HepG2 (cell line): ENCODE measurements around the gene SPHK1. TPM values are rescaled to one million over a fixed set of nuclear protein-coding genes. Genes with fewer than 3 reads are reported as not detected.

Experiments
- ATF4 ChIP-seq, 2 experiments: fragments of 450-650 bp in 1 of 2; sonication (generic) in 1 of 2; formaldehyde crosslinking; IDR thresholded peaks; 2 replicates each; pipeline versions ENCODE4 v1.5.0 to v1.8.0; 2020 to 2022; ENCODE audit warnings: mild to moderate bottlenecking in 1 of 2, missing genetic modification reagents in 1 of 2
- BORCS8-MEF2B ChIP-seq: sonication (generic); formaldehyde crosslinking; IDR thresholded peaks from 2 replicates; pipeline ENCODE4 v1.8.0; 2022; ENCODE audit warnings: mild to moderate bottlenecking, missing genetic modification reagents
- FOXA3 ChIP-seq: IDR thresholded peaks from 2 replicates; pipeline ENCODE4 v1.6.1; 2016; ENCODE audit warnings: missing genetic modification reagents, missing compliant biosample characterization
- GABPB1 ChIP-seq: IDR thresholded peaks from 2 replicates; pipeline ENCODE4 v1.6.1; 2016; ENCODE audit warnings: mild to moderate bottlenecking, missing genetic modification reagents, moderate library complexity, missing compliant biosample characterization
- GRHL1 ChIP-seq: sonication (generic); formaldehyde crosslinking; conservative IDR thresholded peaks from 2 replicates; pipeline ENCODE4 v1.8.0; 2022; ENCODE audit warnings: missing genetic modification reagents
- KDM4B ChIP-seq: sonication (generic); formaldehyde crosslinking; IDR thresholded peaks from 2 replicates; pipeline ENCODE4 v1.4.0; 2020; ENCODE audit warnings: missing genetic modification reagents
- MAX ChIP-seq: IDR thresholded peaks from 2 replicates; pipeline ENCODE4 v1.6.1; 2012; ENCODE audit warnings: inconsistent platforms
- MED8 ChIP-seq: sonication (generic); formaldehyde crosslinking; IDR thresholded peaks from 2 replicates; pipeline ENCODE4 v1.8.1; 2023; ENCODE audit warnings: mild to moderate bottlenecking, missing genetic modification reagents; ENCODE audit not compliant: insufficient replicate concordance
- MLX ChIP-seq: IDR thresholded peaks from 2 replicates; pipeline ENCODE4 v1.6.1; 2016
- NCOA2 ChIP-seq: sonication (generic); formaldehyde crosslinking; IDR thresholded peaks from 2 replicates; pipeline ENCODE4 v1.8.0; 2022; ENCODE audit warnings: inconsistent platforms
- SAP130 ChIP-seq: IDR thresholded peaks from 2 replicates; pipeline ENCODE4 v1.6.1; 2016; ENCODE audit warnings: low read depth
- TEAD3 ChIP-seq: optimal IDR thresholded peaks from 2 replicates; pipeline ENCODE3; 2016; ENCODE audit warnings: borderline replicate concordance
- ZBTB4 ChIP-seq: sonication (generic); formaldehyde crosslinking; IDR thresholded peaks from 2 replicates; pipeline ENCODE4 v1.4.0; 2020; ENCODE audit warnings: missing genetic modification reagents, mild to moderate bottlenecking, borderline replicate concordance
- ZFAT ChIP-seq: sonication (generic); formaldehyde crosslinking; conservative IDR thresholded peaks from 2 replicates; pipeline ENCODE4 v1.8.1; 2023; ENCODE audit warnings: missing genetic modification reagents, inconsistent platforms
- ZIK1 ChIP-seq: sonication (generic); formaldehyde crosslinking; IDR thresholded peaks from 2 replicates; pipeline ENCODE4 v1.5.0; 2020; ENCODE audit warnings: mild to moderate bottlenecking, low read depth, missing genetic modification reagents, borderline replicate concordance
- ZNF160 ChIP-seq: sonication (generic); formaldehyde crosslinking; IDR thresholded peaks from 2 replicates; pipeline ENCODE4 v1.8.0; 2022; ENCODE audit warnings: mild to moderate bottlenecking, inconsistent platforms, missing genetic modification reagents
- ZNF256 ChIP-seq: sonication (generic); formaldehyde crosslinking; conservative IDR thresholded peaks from 2 replicates; pipeline ENCODE4 v1.4.0; 2020; ENCODE audit warnings: missing genetic modification reagents
- ZNF768 ChIP-seq: sonication (generic); formaldehyde crosslinking; IDR thresholded peaks from 2 replicates; pipeline ENCODE4 v1.4.0; 2020; ENCODE audit warnings: missing genetic modification reagents
- ZNF770 ChIP-seq: sonication (generic); formaldehyde crosslinking; IDR thresholded peaks from 2 replicates; pipeline ENCODE4 v1.5.0; 2020; ENCODE audit warnings: mild to moderate bottlenecking, missing genetic modification reagents
- ZNF816 ChIP-seq: sonication (generic); formaldehyde crosslinking; IDR thresholded peaks from 2 replicates; pipeline ENCODE4 v1.8.0; 2022; ENCODE audit warnings: missing genetic modification reagents, mild to moderate bottlenecking, borderline replicate concordance
- polyA plus RNA-seq, 8 experiments: library from polyadenylated mRNA; depleted of rRNA in 3 of 8; stranded (reverse) in 7 of 8; unstranded in 1 of 8; fragments of >200 nt; fragmentation: Illumina TruSeq in 4 of 8; extraction: Trizol in 4 of 8; gene quantifications; 2 replicates each; pipeline versions ENCODE4 v1.2.1 to v1.2.3, GENCODE V29; 2011 to 2016; ENCODE audit warnings: low read depth in 4 of 8, missing spikeins in 1 of 8, mixed read lengths in 1 of 8; ENCODE audit not compliant: insufficient read depth in 1 of 8
- total RNA-seq, 5 experiments: library from RNA; depleted of rRNA; stranded (reverse); fragments of >200 nt; fragmentation: Illumina TruSeq; extraction: Trizol; gene quantifications; 2 replicates each; pipeline ENCODE4 v1.2.3, GENCODE V29; 2016; ENCODE audit warnings: low read depth in 1 of 5

Gene SPHK1
- total and polyA plus RNA-seq, 2 of the 13 experiments (the other 11 are each of a cell fraction or from before 2014, with no cell fraction given), result 129 to 160 TPM

GRCh38 chr17:76384222-76384986 is at the start of gene SPHK1 (continued):
- peak; percentile 55; the same call in 1 of the 2 replicates for TF ChIP-seq ZNF768 (CRISPR knock-in tag)
- TF ChIP-seq MLX (CRISPR knock-in tag), result no peak
- no peak for TF ChIP-seq GRHL1
- peak; percentile 26 for TF ChIP-seq MED8 (CRISPR knock-in tag)
- no peak for TF ChIP-seq ZBTB4 (CRISPR knock-in tag)
- peak; percentile 32 for TF ChIP-seq TEAD3 (CRISPR knock-in tag)
- 0 out of 2 replicates have a peak, but pooled peaks have one; percentile 34 for TF ChIP-seq FOXA3
- TF ChIP-seq ZNF256 (CRISPR knock-in tag), result peak; percentile 9; the same call in 1 of the 2 replicates
- peak; percentile 92; the same call in 1 of the 2 replicates for TF ChIP-seq ZIK1 (CRISPR knock-in tag)
- TF ChIP-seq ATF4 (CRISPR knock-in tag; IDR thresholded peaks at IDR 0.05), result peak in 1 of 2 experiments; percentile 37; a peak in 1 of 4 replicates
- peak; percentile 23; the same call in 1 of the 2 replicates for TF ChIP-seq ZNF160 (CRISPR knock-in tag)
- TF ChIP-seq KDM4B, result peak; percentile 80; the same call in 1 of the 2 replicates
- 0 out of 2 replicates have a peak, but pooled peaks have one; percentile 68 for TF ChIP-seq ZFAT (CRISPR knock-in tag)
- no peak for TF ChIP-seq ZNF816 (CRISPR knock-in tag)
- peak; percentile 86 for TF ChIP-seq MAX
- TF ChIP-seq SAP130 (CRISPR knock-in tag), result peak; percentile 62
- TF ChIP-seq GABPB1 (CRISPR knock-in tag), result peak; percentile 49
- TF ChIP-seq NCOA2 (CRISPR knock-in tag), result peak; percentile 27; the same call in 1 of the 2 replicates
- TF ChIP-seq ZNF770 (CRISPR knock-in tag), result peak; percentile 97
- peak; percentile 68; the same call in 1 of the 2 replicates for TF ChIP-seq BORCS8-MEF2B (CRISPR knock-in tag)
